Gastrocnemius medialis (tissue), 4 donors: ENCODE data around the gene ZDHHC6. TPM values are rescaled to one million over a fixed set of nuclear protein-coding genes. Genes with fewer than 3 reads are reported as not detected.

Experiments used
- ATAC-seq, 2 donors: fragments of 150-250 bp; one replicate each; pipeline ENCODE4 v1.9.1; 2016
- DNase-seq, 2 donors: peaks; one replicate each; pipeline ENCODE4 v3.0.0-alpha.2; 2019
- H3K27ac ChIP-seq, 4 donors: fragments of 200-600 bp; sonication (generic); 1 replicate in 1 of 4; 2 replicates in 3 of 4; pipeline ENCODE4 v1.5.1; 2016 to 2018; ENCODE audit warnings: mild to moderate bottlenecking in 2 of 4, moderate library complexity in 1 of 4
- H3K27me3 ChIP-seq, 3 donors: fragments of 200-600 bp; sonication (generic) in 2 of 3; 1 replicate in 1 of 3; 2 replicates in 2 of 3; pipeline versions ENCODE4 v1.5.1 to v1.6.0; 2016 to 2019; ENCODE audit warnings: mild to moderate bottlenecking in 1 of 3, moderate library complexity in 1 of 3
- H3K36me3 ChIP-seq, 2 donors: fragments of 200-600 bp; sonication (generic) in 1 of 2; one replicate each; pipeline ENCODE4 v1.5.1; 2017 to 2018
- H3K4me1 ChIP-seq, 2 donors: fragments of 200-600 bp; sonication (generic) in 1 of 2; one replicate each; pipeline ENCODE4 v1.5.1; 2016 to 2017; ENCODE audit warnings: mild to moderate bottlenecking in 2 of 2
- H3K4me3 ChIP-seq, 4 donors: fragments of 200-600 bp; sonication (generic) in 3 of 4; 1 replicate in 1 of 4; 2 replicates in 3 of 4; pipeline ENCODE4 v1.5.1; 2016 to 2019; ENCODE audit warnings: mild to moderate bottlenecking in 2 of 4
- H3K9me3 ChIP-seq, 3 donors: fragments of 200-600 bp; sonication (generic) in 2 of 3; 1 replicate in 1 of 3; 2 replicates in 2 of 3; pipeline ENCODE4 v1.5.1; 2016 to 2019
- CTCF ChIP-seq, 5 experiments: fragments of 450-650 bp in 3 of 5; fragments of 200-600 bp in 2 of 5; sonication (generic) in 2 of 5; IDR thresholded peaks in 4 of 5; conservative IDR thresholded peaks in 1 of 5; 1 replicate in 4 of 5; 2 replicates in 1 of 5; pipeline ENCODE4 v1.5.1; 2016 to 2019; ENCODE audit warnings: antibody characterized with exemption in 5 of 5, mild to moderate bottlenecking in 3 of 5, moderate library complexity in 3 of 5
- POLR2A ChIP-seq, 2 donors: fragments of 450-650 bp; IDR thresholded peaks; one replicate each; pipeline ENCODE4 v1.6.1; 2017; ENCODE audit warnings: antibody characterized with exemption in 2 of 2, mild to moderate bottlenecking in 2 of 2, moderate library complexity in 2 of 2
- in situ Hi-C, 4 donors: fragments of 200-750 bp; cut with MboI; loops; one replicate each; pipeline versions ENCODE4 v1.15.0 to v1.8.0; 2017; ENCODE audit warnings: low sequenced_read_pairs in 4 of 4
- intact Hi-C: fragments of 100-400 bp; cut with DNase I; formaldehyde crosslinking; loops from one replicate; pipeline ENCODE4 v1.15.1; 2023; ENCODE audit warnings: low total_unique reads
- total RNA-seq, 4 donors: library from RNA; depleted of rRNA; stranded (reverse); fragments of >200 nt; gene quantifications; one replicate each; pipeline versions ENCODE4 v1.1.0 to v1.2.3, GENCODE V29; 2016

The ZDHHC6 gene
- total RNA-seq, 4 donors from 2014 or later, result 7.4 to 11.7 (median 9.7) TPM

DNA sequence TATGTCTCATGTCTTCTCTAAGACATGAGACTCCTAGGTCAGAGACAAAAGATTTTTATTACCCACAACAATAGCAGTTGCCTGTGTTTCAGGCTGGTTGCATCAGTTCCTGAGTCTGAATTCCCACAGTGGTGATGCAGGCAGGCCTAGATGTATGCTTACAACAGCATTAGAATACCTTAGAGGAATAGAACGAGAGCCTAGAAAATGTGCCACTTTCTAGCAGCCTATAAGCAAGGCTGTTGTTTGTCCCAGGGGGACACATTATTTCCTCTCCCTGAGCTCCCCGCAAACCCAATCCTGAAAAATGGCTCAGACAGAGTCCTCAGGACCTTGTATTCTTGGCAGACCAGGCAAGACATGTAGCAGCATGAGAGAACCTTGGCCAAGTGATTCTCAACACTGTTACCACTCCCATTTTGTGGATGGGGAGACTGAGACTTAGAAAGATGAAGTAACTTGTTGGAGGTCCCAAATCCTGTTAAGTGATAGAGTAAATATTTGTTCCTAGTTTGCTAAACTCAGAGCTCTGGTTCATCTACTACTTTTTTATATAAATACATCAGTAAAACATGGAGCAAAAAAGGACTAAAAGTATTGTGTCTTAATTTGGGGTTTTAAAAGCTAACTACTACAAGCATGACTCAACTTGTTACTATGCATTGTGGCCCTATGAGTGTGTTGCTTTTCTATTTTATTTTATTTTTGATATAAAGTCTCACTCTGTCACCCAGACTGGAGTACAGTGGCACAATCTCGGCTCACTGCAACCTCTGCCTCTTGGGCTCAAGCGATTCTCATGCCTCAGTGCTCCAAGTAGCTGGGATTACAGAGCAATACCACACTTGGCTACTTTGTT is 14.5 kb upstream of the ZDHHC6 start:
- DNase-seq (no peak), ATAC-seq (no peak)
- no peak for TF ChIP-seq CTCF (IDR thresholded peaks at IDR 0.05 in 4 of 5, conservative IDR thresholded peaks at IDR 0.05 in 1 of 5)
- TF ChIP-seq POLR2A (IDR thresholded peaks at IDR 0.05), result no peak
- Histone ChIP-seq H3K9me3 (no peaks in the 10 kb centered on the region), H3K4me3 (no peak overlapping the region), H3K27ac (no peak overlapping the region), H3K36me3 (peaks cover 0 to 13% of the 10 kb centered on the region in 2 donors), H3K27me3 (no peaks in the 10 kb centered on the region), H3K4me1 (peaks cover 6 to 7% of the 10 kb centered on the region in 2 donors)
- intact Hi-C loops, result no loop called here
- in situ Hi-C loops, result loop anchor here in 1 of 4 donors (25.0 kb wide), 1 partner anchor 274 kb away; the partner anchor contains the start of gene GPAM

DNA sequence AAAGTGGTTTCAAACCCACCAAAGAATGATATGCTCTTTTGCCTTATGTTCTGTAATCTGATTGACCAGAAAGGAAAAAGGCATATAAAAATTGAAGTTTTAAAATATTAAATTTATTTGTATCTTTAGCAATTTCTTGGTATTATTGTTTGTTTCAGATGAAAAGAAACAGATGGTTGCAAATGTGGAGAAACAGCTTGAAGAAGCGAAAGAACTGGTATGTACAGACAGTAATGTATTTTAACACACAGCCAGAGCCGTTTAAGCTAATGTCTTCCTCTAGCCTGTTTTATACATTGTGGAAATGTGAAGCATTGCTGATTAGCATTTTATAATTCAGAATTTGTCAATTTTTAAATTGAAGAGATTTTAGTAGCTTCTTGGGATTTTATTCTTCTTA is 13.7 kb upstream of the ZDHHC6 start:
- H3K4me3 ChIP-seq, result no peak overlapping the region
- intact Hi-C loops, result no loop called here
- in situ Hi-C loops, result loop anchor here in 1 of 4 donors (25.0 kb wide), 1 partner anchor 273 kb away; the partner anchor contains the start of gene GPAM
- H3K36me3 ChIP-seq, result peaks cover 0 to 8% of the 10 kb centered on the region in 2 donors
- H3K9me3 ChIP-seq, result no peaks in the 10 kb centered on the region
- no peak for ATAC-seq
- DNase-seq, result no peak
- no peaks in the 10 kb centered on the region for H3K27me3 ChIP-seq
- peaks cover 6 to 7% of the 10 kb centered on the region in 2 donors for H3K4me1 ChIP-seq
- H3K27ac ChIP-seq, result no peak overlapping the region
- TF ChIP-seq CTCF (IDR thresholded peaks at IDR 0.05 in 4 of 5, conservative IDR thresholded peaks at IDR 0.05 in 1 of 5) (no peak), POLR2A (IDR thresholded peaks at IDR 0.05) (no peak)

DNA sequence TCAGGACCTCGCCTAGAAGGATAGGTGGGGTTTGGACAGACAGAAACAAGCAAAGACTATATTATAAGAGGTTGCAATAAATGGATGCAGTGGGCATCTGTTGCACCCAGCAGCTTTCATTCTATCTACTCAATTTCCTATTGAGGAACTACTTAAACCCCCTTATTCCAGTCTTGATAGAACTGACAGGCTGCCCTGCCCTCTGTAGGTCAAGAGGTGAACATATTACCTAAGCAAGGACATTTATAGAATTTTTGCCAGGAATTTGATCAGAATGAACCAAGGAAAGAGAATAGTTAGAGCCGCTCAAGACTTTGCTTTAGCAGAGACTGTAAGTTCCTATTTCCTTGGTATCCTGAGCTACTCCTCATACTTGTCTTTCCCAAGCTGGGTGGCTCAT is 9.8 kb upstream of the ZDHHC6 start:
- H3K4me1 ChIP-seq, result peaks cover 6 to 7% of the 10 kb centered on the region in 2 donors
- no peak overlapping the region for H3K4me3 ChIP-seq
- in situ Hi-C loops, result loop anchor here in 1 of 4 donors (25.0 kb wide), 1 partner anchor 269 kb away; the partner anchor contains the start of gene GPAM
- no peak for TF ChIP-seq CTCF (IDR thresholded peaks at IDR 0.05 in 4 of 5, conservative IDR thresholded peaks at IDR 0.05 in 1 of 5)
- TF ChIP-seq POLR2A (IDR thresholded peaks at IDR 0.05), result no peak
- intact Hi-C loops, result no loop called here
- H3K27me3 ChIP-seq, result no peaks in the 10 kb centered on the region
- ATAC-seq (no peak), DNase-seq (no peak)
- no peaks in the 10 kb centered on the region for H3K9me3 ChIP-seq
- H3K27ac ChIP-seq, result no peak overlapping the region
- H3K36me3 ChIP-seq, result no peaks in the 10 kb centered on the region

- Histone ChIP-seq H3K4me3 (no peak overlapping the region), H3K27me3 (no peaks in the 10 kb centered on the region), H3K4me1 (peaks cover 6 to 7% of the 10 kb centered on the region in 2 donors), H3K9me3 (no peaks in the 10 kb centered on the region), H3K36me3 (no peaks in the 10 kb centered on the region), H3K27ac (no peak overlapping the region)
- DNase-seq, result no peak
- no peak for ATAC-seq
- intact Hi-C loops, result no loop called here
- in situ Hi-C loops, result loop anchor here in 1 of 4 donors (25.0 kb wide), 1 partner anchor 268 kb away; the partner anchor contains the start of gene GPAM
- no peak for TF ChIP-seq POLR2A (IDR thresholded peaks at IDR 0.05)
- no peak for TF ChIP-seq CTCF (IDR thresholded peaks at IDR 0.05 in 4 of 5, conservative IDR thresholded peaks at IDR 0.05 in 1 of 5)
These were observed 8.4 kb upstream of the ZDHHC6 start for GRCh38 chr10:112454910-112455779.
